KMS-11 (cell line): ENCODE measurements around the gene PDE11A.

Experiments used
- H2AFZ ChIP-seq: fragments of 200-600 bp; sonication (generic); 2 replicates; pipeline ENCODE4 v1.6.1; 2016; ENCODE audit warnings: antibody characterized with exemption, mixed run types, low read depth
- H3K27ac ChIP-seq: fragments of 200-600 bp; sonication (generic); 2 replicates; pipeline ENCODE4 v1.6.1; 2016; ENCODE audit warnings: mild to moderate bottlenecking, mixed run types
- H3K27me3 ChIP-seq: fragments of 200-600 bp; sonication (generic); 2 replicates; pipeline ENCODE4 v1.6.1; 2017; ENCODE audit warnings: mild to moderate bottlenecking, low read depth, mixed run types, moderate library complexity; ENCODE audit not compliant: insufficient read depth
- H3K36me3 ChIP-seq: fragments of 200-600 bp; sonication (generic); 2 replicates; pipeline ENCODE4 v1.6.1; 2017; ENCODE audit warnings: mild to moderate bottlenecking, mixed run types; ENCODE audit not compliant: insufficient read depth
- H3K4me1 ChIP-seq: fragments of 200-600 bp; sonication (generic); 2 replicates; pipeline ENCODE4 v1.6.1; 2016; ENCODE audit warnings: mild to moderate bottlenecking, low read depth, mixed run types; ENCODE audit not compliant: poor library complexity, severe bottlenecking
- H3K4me2 ChIP-seq: fragments of 200-600 bp; sonication (generic); 2 replicates; pipeline ENCODE4 v1.7.0; 2016; ENCODE audit warnings: mild to moderate bottlenecking, mixed run types
- H3K4me3 ChIP-seq: fragments of 200-600 bp; sonication (generic); IDR thresholded peaks from 2 replicates; pipeline ENCODE4 v1.6.1; 2017; ENCODE audit warnings: low read depth, low read length, mixed read lengths; ENCODE audit not compliant: insufficient read depth
- H3K79me2 ChIP-seq: fragments of 200-600 bp; sonication (generic); 2 replicates; pipeline ENCODE4 v1.6.1; 2016; ENCODE audit warnings: low read depth, mixed run types; ENCODE audit not compliant: insufficient read depth
- H3K9ac ChIP-seq: fragments of 200-600 bp; sonication (generic); 2 replicates; pipeline ENCODE4 v1.6.1; 2016; ENCODE audit warnings: mild to moderate bottlenecking, mixed run types
- H4K20me1 ChIP-seq: fragments of 200-600 bp; sonication (generic); 2 replicates; pipeline ENCODE4 v1.6.1; 2016; ENCODE audit warnings: mild to moderate bottlenecking, mixed run types; ENCODE audit not compliant: insufficient read depth
- CTCF ChIP-seq: fragments of 200-600 bp; sonication (generic); conservative IDR thresholded peaks from 2 replicates; pipeline ENCODE4 v1.6.1; 2017; ENCODE audit warnings: low read depth, mild to moderate bottlenecking, antibody characterized with exemption, low read length, moderate library complexity, mixed read lengths

PDE11A gene

GRCh38 chr2:177714704-177715103 is 357.9 kb downstream of the PDE11A start:
- TF ChIP-seq CTCF = no peak
- Histone ChIP-seq H3K9ac (no peak overlapping the region), H2AFZ (no peak overlapping the region), H3K4me2 (no peak overlapping the region), H3K4me3 (no peak overlapping the region), H3K79me2 (no peaks in the 10 kb centered on the region), H4K20me1 (no peaks in the 10 kb centered on the region), H3K4me1 (no peaks in the 10 kb centered on the region), H3K36me3 (no peaks in the 10 kb centered on the region), H3K27me3 (no peaks in the 10 kb centered on the region), H3K27ac (no peak overlapping the region)

- Histone ChIP-seq H2AFZ (no peak overlapping the region), H3K36me3 (no peaks in the 10 kb centered on the region), H3K27me3 (no peaks in the 10 kb centered on the region)
Measured at GRCh38 chr2:177712462-177712861, 360.1 kb downstream of the PDE11A start.

GRCh38 chr2:177711483-177712265 is 360.9 kb downstream of the PDE11A start:
- H3K79me2 ChIP-seq = no peaks in the 10 kb centered on the region
- no peak overlapping the region for H3K27ac ChIP-seq
- no peak overlapping the region for H3K4me2 ChIP-seq
- H3K27me3 ChIP-seq = no peaks in the 10 kb centered on the region
- no peak overlapping the region for H3K9ac ChIP-seq
- H4K20me1 ChIP-seq = no peaks in the 10 kb centered on the region
- no peaks in the 10 kb centered on the region for H3K36me3 ChIP-seq
- no peaks in the 10 kb centered on the region for H3K4me1 ChIP-seq
- no peak overlapping the region for H3K4me3 ChIP-seq
- no peak overlapping the region for H2AFZ ChIP-seq
- no peak for TF ChIP-seq CTCF

More at GRCh38 chr2:177712462-177712861, 360.1 kb downstream of the PDE11A start:
- TF ChIP-seq CTCF = no peak
- H4K20me1 ChIP-seq = no peaks in the 10 kb centered on the region
- no peak overlapping the region for H3K4me3 ChIP-seq
- no peak overlapping the region for H3K9ac ChIP-seq
- no peak overlapping the region for H3K4me2 ChIP-seq
- no peaks in the 10 kb centered on the region for H3K4me1 ChIP-seq
- H3K27ac ChIP-seq = no peak overlapping the region
- H3K79me2 ChIP-seq = no peaks in the 10 kb centered on the region

GRCh38 chr2:177710889-177711288 is 361.7 kb downstream of the PDE11A start:
- Histone ChIP-seq H3K9ac (no peak overlapping the region), H2AFZ (no peak overlapping the region), H4K20me1 (no peaks in the 10 kb centered on the region), H3K79me2 (no peaks in the 10 kb centered on the region), H3K4me1 (no peaks in the 10 kb centered on the region), H3K4me3 (no peak overlapping the region), H3K27ac (no peak overlapping the region), H3K36me3 (no peaks in the 10 kb centered on the region), H3K4me2 (no peak overlapping the region), H3K27me3 (no peaks in the 10 kb centered on the region)
- TF ChIP-seq CTCF = no peak
